Measurements from ENCODE around the gene OTUB2. TPM values are rescaled to one million over a fixed set of nuclear protein-coding genes. Genes with fewer than 3 reads are reported as not detected.

The OTUB2 gene
- polyA plus RNA-seq, 1 of the 3 experiments (the other 2 are of a cell fraction): 1.4 TPM

DNA sequence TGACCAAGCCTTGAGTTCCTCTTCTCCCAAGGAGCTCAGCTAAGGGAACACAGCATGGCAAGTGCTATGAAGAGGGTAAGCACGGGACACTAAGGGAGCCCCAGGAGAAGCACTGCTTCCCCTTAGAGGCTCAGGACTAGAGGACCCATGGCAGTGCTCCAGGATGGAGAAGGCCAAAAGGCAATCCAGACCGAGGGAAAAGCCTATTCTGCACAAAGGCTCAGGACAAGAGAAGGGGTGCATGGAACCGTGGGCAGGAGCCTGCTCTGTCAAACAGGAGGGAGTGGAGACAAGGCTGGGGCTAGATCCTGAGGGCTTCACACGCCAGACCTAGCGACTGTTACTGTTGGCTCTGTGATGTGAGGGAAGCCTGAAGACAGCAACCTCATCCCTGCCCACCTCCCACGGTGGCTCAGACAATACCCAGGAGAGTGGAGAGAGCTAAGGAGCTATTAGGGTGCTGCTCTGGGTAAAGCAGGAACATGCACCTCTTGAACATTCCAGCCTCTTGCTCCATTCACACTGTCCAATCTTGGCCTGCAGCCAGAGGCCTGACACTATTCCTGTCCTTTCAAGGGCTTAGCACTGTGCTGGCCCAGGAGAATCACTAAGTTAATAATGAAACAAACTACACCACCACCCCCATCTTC is 24.2 kb downstream of the OTUB2 start:
- H3K4me3 ChIP-seq (ENCODE audit: low read depth in 2 of 2, low read length in 1 of 2): no peak overlapping the region
- H3K9me3 ChIP-seq: no peaks in the 10 kb centered on the region
- peaks cover 27 to 91% of the 10 kb centered on the region in 2 experiments for H3K36me3 ChIP-seq (replicated peaks in 1 of 2; ENCODE audit: control insufficient read depth in 1 of 2, insufficient read depth in 2 of 2, low read length in 1 of 2)
- H3K4me2 ChIP-seq: no peak overlapping the region
- no peaks in the 10 kb centered on the region for H3K79me2 ChIP-seq (ENCODE audit: insufficient read depth)
- H3F3A ChIP-seq (replicated peaks; ENCODE audit: insufficient read depth): no peaks in the 10 kb centered on the region
- H3K9me2 ChIP-seq: no peaks in the 10 kb centered on the region
- no peaks in the 10 kb centered on the region for H3K27me3 ChIP-seq (ENCODE audit: insufficient read depth)
- H3K27ac ChIP-seq (ENCODE audit: low read depth in 2 of 2, low read length in 1 of 2): no peak overlapping the region
- no peak overlapping the region for H3K9ac ChIP-seq
- H4K20me1 ChIP-seq (ENCODE audit: insufficient read depth): no peaks in the 10 kb centered on the region
- CTCF ChIA-PET: interaction anchor here (0.6 to 8.3 kb wide), 12 partner anchors 8 to 147 kb away, joined by 3 to 100 read pairs (median 13); partner anchors contain the start of gene IFI27L2
- H3K4me1 ChIP-seq (ENCODE audit: control insufficient read depth in 1 of 2, insufficient read depth in 2 of 2, low read depth in 1 of 2, low read length in 1 of 2): peaks cover 0 to 18% of the 10 kb centered on the region in 2 experiments; a peak in 2 of 4 replicates
- TF ChIP-seq, protein P1, sequence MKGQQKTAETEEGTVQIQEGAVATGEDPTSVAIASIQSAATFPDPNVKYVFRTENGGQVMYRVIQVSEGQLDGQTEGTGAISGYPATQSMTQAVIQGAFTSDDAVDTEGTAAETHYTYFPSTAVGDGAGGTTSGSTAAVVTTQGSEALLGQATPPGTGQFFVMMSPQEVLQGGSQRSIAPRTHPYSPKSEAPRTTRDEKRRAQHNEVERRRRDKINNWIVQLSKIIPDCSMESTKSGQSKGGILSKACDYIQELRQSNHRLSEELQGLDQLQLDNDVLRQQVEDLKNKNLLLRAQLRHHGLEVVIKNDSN (IDR thresholded peaks at IDR 0.05; ENCODE audit: borderline replicate concordance, low read depth): no peak
- TF ChIP-seq MXI1 (IDR thresholded peaks at IDR 0.05; ENCODE audit: low read depth, low read length) (no peak), MEF2A (IDR thresholded peaks at IDR 0.05; ENCODE audit: borderline replicate concordance, low read depth) (no peak), ELF1 (IDR thresholded peaks at IDR 0.05) (no peak), EP300 (IDR thresholded peaks at IDR 0.05; ENCODE audit: borderline replicate concordance in 1 of 2, low read depth in 1 of 2, low read length in 1 of 2) (no peak), FOXM1 (IDR thresholded peaks at IDR 0.05; ENCODE audit: low read depth) (no peak), NRF1 (IDR thresholded peaks at IDR 0.05; ENCODE audit: low read depth, low read length) (no peak), FOSL2 (IDR thresholded peaks at IDR 0.05; ENCODE audit: borderline replicate concordance, low read depth) (no peak), YY1 (IDR thresholded peaks at IDR 0.05; ENCODE audit: low read depth) (no peak)
- TF ChIP-seq, protein P2, sequence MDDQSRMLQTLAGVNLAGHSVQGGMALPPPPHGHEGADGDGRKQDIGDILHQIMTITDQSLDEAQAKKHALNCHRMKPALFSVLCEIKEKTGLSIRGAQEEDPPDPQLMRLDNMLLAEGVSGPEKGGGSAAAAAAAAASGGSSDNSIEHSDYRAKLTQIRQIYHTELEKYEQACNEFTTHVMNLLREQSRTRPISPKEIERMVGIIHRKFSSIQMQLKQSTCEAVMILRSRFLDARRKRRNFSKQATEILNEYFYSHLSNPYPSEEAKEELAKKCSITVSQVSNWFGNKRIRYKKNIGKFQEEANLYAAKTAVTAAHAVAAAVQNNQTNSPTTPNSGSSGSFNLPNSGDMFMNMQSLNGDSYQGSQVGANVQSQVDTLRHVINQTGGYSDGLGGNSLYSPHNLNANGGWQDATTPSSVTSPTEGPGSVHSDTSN (IDR thresholded peaks at IDR 0.05): no peak
- POLR2A ChIA-PET: interaction anchor here (0.6 kb wide), 1 partner anchor 117 kb away, joined by 4 read pairs; no protein-coding TSS in a partner anchor
- WGBS (ENCODE audit: low lambda C conversion rate): 89% methylated on average over 5 of the region's 6 CpGs
- DNase-seq: no peak
- H2AFZ ChIP-seq (ENCODE audit: low read depth): no peak overlapping the region

DNA sequence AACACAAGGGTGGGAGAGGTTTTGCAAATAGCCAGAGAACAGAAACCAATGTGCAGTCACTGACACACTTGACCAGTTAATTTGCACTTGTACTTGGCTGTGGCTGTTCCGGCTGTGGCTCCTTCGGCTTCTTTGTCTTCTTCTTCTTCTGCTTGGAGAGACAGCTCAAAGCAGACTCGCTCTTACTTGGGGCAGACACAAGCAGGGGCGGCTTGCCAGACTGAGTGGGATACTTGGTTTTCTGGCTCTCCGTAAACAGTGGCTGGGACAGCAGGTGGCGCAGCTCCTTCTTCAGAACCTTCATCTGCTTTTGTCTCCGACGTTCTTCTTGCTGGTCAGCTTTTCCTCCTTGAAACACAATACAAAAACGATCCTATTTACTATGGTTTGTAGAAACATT is 25.0 kb downstream of the OTUB2 start:
- TF ChIP-seq GABPA (IDR thresholded peaks at IDR 0.05; ENCODE audit: low read depth): no peak
- peak; percentile 52 for TF ChIP-seq SMC3 (IDR thresholded peaks at IDR 0.05; ENCODE audit: low read depth, low read length)
- TF ChIP-seq POLR2AphosphoS5 (IDR thresholded peaks at IDR 0.05; ENCODE audit: low read depth, low read length): no peak
- TF ChIP-seq, protein P3, sequence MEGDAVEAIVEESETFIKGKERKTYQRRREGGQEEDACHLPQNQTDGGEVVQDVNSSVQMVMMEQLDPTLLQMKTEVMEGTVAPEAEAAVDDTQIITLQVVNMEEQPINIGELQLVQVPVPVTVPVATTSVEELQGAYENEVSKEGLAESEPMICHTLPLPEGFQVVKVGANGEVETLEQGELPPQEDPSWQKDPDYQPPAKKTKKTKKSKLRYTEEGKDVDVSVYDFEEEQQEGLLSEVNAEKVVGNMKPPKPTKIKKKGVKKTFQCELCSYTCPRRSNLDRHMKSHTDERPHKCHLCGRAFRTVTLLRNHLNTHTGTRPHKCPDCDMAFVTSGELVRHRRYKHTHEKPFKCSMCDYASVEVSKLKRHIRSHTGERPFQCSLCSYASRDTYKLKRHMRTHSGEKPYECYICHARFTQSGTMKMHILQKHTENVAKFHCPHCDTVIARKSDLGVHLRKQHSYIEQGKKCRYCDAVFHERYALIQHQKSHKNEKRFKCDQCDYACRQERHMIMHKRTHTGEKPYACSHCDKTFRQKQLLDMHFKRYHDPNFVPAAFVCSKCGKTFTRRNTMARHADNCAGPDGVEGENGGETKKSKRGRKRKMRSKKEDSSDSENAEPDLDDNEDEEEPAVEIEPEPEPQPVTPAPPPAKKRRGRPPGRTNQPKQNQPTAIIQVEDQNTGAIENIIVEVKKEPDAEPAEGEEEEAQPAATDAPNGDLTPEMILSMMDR (IDR thresholded peaks at IDR 0.05): peak; percentile 49
- TF ChIP-seq CHD2 (IDR thresholded peaks at IDR 0.05; ENCODE audit: low read length, partially characterized antibody): no peak
- TF ChIP-seq, protein P1 (IDR thresholded peaks at IDR 0.05; ENCODE audit: borderline replicate concordance, low read depth): no peak
- TF ChIP-seq MXI1 (IDR thresholded peaks at IDR 0.05; ENCODE audit: low read depth, low read length): no peak
- no peak for TF ChIP-seq RFX5 (IDR thresholded peaks at IDR 0.05; ENCODE audit: low read length)
- no peak for TF ChIP-seq TCF12 (IDR thresholded peaks at IDR 0.05)
- peak; percentile 44 for TF ChIP-seq RAD21 (IDR thresholded peaks at IDR 0.05; ENCODE audit: low read length)
- no peak for TF ChIP-seq FOXJ3 (CRISPR knock-in tag; IDR thresholded peaks at IDR 0.05)
- TF ChIP-seq GATA2 (CRISPR knock-in tag; IDR thresholded peaks at IDR 0.05): no peak
- no peak for TF ChIP-seq TAF1 (IDR thresholded peaks at IDR 0.05; ENCODE audit: borderline replicate concordance, low read depth, low read length)
- no peaks in the 10 kb centered on the region for H3K27me3 ChIP-seq (ENCODE audit: insufficient read depth)
- ChIA-PET CTCF (interaction anchor here (0.6 to 8.3 kb wide), 15 partner anchors 9 to 147 kb away, joined by 3 to 100 read pairs (median 8); partner anchors contain the start of gene IFI27L2), POLR2A (interaction anchor here (0.6 kb wide), 1 partner anchor 118 kb away, joined by 4 read pairs; no protein-coding TSS in a partner anchor)
- no peak for DNase-seq
- no peaks in the 10 kb centered on the region for H3K79me2 ChIP-seq (ENCODE audit: insufficient read depth)
- H3K4me1 ChIP-seq (ENCODE audit: control insufficient read depth in 1 of 2, insufficient read depth in 2 of 2, low read depth in 1 of 2, low read length in 1 of 2): peaks cover 0 to 18% of the 10 kb centered on the region in 2 experiments; a peak in 2 of 4 replicates
- H3K9me3 ChIP-seq: no peaks in the 10 kb centered on the region
- H3K27ac ChIP-seq (ENCODE audit: low read depth in 2 of 2, low read length in 1 of 2): no peak overlapping the region
- WGBS (ENCODE audit: low lambda C conversion rate): 80% methylated on average over 9 of the region's 9 CpGs
- H3K4me3 ChIP-seq (ENCODE audit: low read depth in 2 of 2, low read length in 1 of 2): no peak overlapping the region
- no peaks in the 10 kb centered on the region for H3F3A ChIP-seq (replicated peaks; ENCODE audit: insufficient read depth)
- H3K9me2 ChIP-seq: no peaks in the 10 kb centered on the region
- peaks cover 30 to 91% of the 10 kb centered on the region in 2 experiments for H3K36me3 ChIP-seq (replicated peaks in 1 of 2; ENCODE audit: control insufficient read depth in 1 of 2, insufficient read depth in 2 of 2, low read length in 1 of 2)
- no peaks in the 10 kb centered on the region for H4K20me1 ChIP-seq (ENCODE audit: insufficient read depth)
- H2AFZ ChIP-seq (ENCODE audit: low read depth): no peak overlapping the region
- H3K4me2 ChIP-seq: no peak overlapping the region
- H3K9ac ChIP-seq: no peak overlapping the region
